NCI-H2081 (cell line): ENCODE data around the gene IQGAP2.
A peak's percentile ranks its signal among the peaks of the same experiment; 100 is the strongest.
"Not testable (repeated sequence)": the region's sequence is repeated elsewhere in the genome, so short reads cannot be mapped to it uniquely, and the experiment has no call there.

Experiments used
- DNase-seq, 2 experiments: peaks; one replicate each; lab custom pipeline; 2025; lab: John Stamatoyannopoulos, UW

Gene IQGAP2

DNA sequence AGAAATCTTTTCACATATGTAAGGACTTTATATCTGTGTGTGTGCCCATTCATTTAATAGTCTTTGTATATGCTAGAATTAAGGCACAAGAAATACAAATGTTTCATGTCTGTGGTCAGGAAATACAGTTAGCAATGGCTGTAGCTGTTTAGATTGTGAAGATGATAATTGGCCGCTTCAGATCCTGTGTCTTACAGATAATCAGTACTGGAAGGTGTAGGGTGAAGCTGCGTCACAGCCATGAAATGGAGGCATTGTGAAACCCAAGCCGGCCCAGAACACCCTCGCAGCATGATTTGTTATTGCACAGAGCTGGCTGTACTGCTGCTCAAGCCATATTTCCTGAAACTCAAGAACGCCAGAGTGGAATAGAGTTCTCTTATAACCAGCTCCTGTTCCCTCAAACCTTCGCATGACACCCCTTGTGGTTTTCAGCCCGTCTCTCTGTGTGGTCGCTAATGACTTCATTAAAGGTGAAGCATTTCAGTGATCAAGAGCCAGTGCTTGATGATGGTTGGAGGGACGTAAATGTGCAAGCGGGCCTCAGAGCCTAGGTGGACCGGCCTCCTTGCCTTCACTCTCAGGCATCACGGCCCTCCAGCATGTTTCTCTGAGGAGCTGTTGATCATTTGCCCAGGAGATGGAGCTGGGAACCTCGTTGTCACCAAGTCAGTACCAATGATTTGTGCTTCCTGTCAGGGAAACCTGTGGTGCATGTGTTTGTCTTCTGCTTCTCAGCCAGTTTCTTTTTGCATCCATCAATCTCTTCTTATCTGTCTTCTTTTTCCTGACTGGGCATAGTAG is 140.0 kb downstream of the IQGAP2 start:
- no peak for DNase-seq

DNA sequence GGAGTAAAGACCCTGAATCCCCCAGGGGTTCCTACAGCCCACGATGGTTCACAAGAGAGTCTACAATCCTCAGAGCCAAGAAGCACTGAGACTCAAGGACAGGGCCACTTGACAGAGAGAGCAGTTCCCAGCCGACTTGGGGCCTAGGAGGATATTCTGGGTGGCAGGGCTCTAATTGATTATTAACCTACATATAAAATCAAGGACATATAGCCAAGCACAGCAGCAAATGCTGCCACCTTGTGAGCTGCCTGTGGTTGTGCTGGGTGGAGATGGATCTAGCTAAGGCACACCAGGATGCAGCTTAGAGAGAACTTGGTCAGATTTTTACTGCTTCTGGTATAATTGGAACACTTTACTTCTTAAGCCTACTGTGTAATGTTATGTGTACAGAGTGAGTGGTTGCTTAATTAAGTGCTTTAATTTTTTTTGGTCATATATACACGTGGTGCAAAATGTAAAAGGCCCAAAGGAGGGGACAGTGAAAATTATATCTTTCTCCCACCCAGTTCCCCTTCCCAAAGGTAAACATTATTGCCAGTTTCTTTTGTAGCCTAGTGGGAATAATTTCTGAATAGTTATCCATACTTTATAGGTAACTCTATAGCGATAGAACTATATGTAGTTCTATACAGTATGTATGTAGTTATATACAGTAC is 141.3 kb downstream of the IQGAP2 start:
- peak in 1 of 2 experiments; percentile 4 for DNase-seq

DNA sequence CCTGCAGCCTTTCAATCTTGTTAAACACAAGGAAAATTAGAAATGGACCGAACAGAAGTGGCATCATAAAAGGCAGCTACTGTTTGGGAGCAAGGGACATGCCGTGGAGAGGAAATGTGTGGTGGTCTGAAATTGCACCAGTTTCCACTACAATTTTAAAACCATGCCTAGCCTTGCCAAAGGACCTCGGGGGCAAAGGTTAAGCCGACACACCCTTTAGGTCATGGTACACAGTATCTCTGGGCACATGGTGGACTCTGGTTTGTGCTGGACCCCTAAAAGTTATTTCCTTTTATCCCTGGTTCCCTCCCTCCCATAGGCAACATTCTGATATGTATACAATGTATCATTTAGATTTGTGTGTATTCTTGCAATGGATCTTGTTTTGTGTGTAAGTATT is 142.1 kb downstream of the IQGAP2 start:
- no peak for DNase-seq

DNA sequence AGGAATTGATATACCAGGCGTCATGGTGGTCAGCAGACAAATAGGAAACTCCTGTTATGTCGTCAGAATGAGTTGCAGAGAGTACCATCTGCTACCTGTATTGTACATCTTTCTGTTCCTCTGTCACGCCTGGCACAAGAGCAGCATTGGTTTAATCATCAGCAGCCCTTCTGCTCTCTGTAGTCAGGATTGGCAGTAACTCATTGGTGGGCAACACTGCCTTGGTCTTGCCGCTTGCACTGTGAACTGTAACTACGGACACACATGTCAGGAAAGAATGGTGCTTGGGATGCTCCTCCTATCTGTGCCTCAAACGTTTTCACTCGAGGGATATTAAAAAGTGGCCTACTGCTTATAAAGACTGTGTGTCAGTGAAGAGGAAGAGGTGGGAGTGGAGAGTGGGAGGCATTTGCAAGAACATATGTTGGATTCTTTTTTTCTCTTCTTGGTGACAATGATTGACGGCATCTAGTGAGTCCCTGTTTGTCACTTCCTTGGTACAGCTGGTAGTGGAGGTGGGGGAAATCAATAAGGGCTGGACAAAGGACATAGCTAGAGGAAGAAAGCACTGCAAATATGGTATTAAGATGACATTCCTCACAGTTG is 143.5 kb downstream of the IQGAP2 start:
- DNase-seq, result no peak

DNA sequence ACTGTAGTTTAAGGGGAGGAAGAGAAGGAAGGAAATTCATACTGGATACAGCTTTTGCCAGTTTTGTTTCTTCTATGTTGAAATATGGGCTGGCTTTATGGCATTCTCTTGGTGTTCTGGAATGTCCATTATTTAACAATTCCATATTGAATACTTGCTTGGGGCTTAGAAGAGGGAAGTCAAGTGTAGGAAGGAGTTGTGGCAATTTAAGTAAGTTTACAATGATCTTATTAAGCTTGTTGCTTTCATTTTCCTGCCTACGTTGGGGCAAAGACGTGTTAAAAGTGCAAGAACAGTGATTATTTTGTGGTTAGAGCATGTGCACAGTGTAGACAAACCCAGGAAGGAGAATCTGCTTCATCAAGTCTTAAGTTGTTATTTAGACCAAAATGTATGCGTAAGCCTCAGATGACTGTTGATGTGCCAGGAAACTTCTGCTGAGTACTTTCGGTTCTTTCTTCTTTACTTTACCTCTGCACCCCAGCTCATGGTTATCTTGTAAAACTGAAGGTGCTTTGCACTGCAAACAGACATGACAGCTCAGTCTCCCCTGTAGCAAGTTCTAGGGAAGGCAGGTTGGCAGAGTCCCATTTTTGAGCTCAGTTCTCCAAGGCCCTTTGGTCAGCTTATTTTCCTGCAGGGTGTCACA is 144.3 kb downstream of the IQGAP2 start:
- DNase-seq, result no peak

DNA sequence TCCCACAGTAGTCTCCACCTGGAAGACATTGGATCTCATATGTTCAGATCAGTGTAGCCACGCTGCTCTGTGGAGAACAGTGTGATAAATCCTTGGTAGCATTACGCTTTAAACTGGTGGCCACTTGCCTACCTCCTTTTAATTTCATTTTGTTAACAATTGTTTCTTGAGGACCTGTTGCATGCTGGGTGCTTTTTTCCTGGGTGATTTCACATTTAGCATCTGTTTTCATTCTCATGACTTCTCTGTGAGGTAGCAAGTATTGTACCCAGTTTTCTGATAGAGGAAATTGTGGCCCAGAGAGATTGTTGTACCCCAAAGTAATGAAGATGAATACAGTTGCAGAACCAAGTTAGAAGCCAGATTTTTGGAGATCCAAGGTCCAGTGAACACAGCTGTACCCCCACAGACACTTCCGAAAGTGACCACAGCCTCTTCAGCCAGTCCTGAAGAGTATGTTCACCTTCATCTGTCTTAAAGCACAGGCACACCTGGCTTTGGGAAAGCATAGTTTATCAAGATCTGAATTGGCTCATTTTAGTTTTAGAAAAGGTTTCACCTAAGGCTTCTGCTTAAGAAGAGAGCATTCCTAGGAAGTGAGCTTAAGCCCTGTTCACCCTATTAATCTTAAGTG is 144.9 kb downstream of the IQGAP2 start:
- DNase-seq, result no peak

GRCh38 chr5:76548525-76549229 is 145.6 kb downstream of the IQGAP2 start:
- DNase-seq, result peak; percentile 22 to 58

DNA sequence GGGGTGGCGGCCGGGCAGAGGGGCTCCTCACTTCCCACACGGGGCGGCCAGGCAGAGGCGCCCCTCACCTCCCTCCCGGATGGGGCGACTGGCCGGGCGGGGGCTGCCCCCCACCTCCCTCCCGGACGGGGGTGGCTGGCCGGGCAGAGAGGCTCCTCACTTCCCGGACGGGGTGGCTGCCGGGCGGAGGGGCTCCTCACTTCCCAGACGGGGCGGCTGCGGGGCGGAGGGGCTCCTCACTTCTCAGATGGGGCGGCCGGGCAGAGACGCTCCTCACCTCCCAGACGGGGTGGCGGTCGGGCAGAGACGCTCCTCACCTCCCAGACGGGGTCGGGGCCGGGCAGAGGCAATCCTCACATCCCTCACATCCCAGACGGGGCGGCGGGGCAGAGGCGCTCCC is 147.8 kb downstream of the IQGAP2 start:
- DNase-seq, result not testable (repeated sequence)

DNA sequence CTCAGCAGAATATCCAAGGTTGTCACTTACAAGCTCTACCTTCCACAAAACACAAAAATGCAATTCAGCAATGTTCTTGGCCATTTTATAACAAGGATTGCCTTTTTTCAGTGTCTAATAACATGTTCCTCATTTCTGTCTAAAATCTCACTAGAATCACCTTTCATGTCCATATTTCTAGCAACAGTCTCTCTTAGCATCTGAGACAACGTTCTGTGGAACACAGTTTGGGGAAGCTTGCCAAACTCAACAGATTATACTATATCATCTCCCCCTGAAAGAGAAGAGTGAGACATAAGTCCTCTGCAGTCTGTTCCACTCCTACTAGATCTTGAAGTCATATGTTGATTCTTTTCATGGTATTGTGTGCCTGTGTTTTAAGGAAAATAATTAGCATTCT is 149.5 kb downstream of the IQGAP2 start:
- DNase-seq, result no peak

DNA sequence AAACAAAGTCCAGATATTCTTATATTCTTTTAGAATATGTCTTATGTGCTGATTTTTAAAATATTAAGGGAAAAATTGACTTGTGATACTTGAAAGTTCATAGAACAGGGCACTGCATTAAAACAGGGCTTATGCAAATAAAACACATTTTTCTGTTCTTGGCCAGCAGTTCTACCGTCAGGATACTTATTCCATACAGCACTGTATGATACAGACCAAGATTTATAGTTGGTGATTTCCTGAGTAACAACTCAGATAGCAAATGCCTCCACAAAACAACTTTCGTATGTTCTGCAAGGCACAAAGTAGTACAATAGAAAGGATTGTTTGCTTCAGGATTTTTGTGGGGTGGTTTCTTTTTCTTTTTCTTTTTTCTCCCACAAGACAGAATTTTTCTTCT is 150.2 kb downstream of the IQGAP2 start:
- no peak for DNase-seq

GRCh38 chr5:76555114-76555513 is 152.0 kb downstream of the IQGAP2 start:
- DNase-seq, result no peak

DNA sequence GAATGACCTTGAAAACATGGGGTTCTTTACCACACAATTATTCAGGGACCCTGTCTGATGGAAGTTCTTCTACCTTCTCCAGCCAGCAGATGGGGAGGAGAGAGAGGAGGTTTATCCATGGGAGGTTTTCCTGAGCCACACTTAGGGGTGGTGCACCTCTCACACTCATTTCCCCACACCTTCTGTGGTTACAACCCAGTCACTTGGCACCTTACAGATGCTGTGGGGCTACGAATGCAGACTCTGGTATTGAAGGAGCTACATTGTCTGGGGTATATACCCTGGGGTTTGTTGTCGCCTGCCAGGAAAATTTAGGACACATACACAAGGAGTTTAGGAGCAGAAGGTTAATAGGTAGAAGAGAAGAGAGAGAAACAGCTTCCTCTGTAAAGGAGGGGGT is 152.6 kb downstream of the IQGAP2 start:
- no peak for DNase-seq

DNA sequence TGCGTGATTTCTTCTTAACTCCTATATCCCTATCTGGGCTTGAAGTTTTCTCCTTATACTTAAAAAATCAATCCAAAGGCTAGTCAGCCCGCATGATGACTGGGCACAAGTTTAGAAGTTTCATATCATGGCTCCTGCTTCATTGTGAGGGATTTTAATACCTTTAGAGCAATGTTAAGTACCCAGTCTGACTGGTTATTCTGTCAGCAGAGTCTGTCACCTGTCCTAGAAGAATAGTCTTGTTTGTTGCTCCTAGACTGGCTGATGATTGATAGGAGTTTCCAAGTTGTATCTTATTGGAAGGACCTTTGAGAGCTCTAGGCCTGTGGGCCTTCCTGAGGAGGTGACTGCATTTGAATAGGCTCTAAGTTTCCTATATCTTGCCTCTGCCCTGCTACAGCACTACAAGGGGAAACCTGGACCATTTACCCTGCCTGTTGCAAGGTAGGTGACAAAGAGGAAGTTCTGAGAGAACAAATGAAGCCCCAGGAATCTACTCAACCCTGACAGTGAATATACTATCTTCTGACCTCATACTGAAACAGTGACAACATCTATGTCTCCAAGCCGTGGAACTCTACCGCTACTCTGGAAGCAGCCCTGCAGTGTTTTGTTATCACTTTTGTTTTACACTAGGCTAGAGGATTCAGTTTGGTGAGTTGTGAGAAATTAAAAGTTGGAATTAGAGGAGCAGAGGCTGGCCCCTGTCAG is 153.6 kb downstream of the IQGAP2 start:
- no peak for DNase-seq

- no peak for DNase-seq
These were observed 158.1 kb downstream of the IQGAP2 start for GRCh38 chr5:76560952-76561891.

- no peak for DNase-seq
These were observed 158.9 kb downstream of the IQGAP2 start for GRCh38 chr5:76561959-76562358.

DNA sequence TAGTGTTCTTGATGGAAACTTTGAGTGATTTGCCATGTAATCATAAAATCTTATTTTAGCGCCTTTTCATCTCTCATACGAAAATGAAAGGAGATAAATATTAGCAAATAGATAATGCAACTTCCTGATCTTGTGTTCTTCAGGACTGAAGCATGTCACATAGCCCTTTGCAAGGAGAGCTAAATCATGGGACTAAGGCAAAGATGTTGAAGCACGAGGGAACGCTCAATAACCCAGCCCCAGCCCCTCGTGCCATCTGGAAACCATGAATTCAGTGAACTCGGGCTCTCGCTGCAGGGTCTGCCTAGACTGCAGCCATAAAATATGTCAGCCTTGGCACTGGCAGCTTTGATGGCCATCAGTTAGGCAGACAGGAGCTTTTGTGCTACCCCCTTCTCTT is 161.9 kb downstream of the IQGAP2 start:
- DNase-seq, result no peak

- no peak for DNase-seq
These were observed 167.1 kb downstream of the IQGAP2 start for GRCh38 chr5:76570153-76570552.

- DNase-seq, result no peak
These were observed 168.5 kb downstream of the IQGAP2 start for GRCh38 chr5:76571559-76571958.

- no peak for DNase-seq
These were observed 173.4 kb downstream of the IQGAP2 start for GRCh38 chr5:76576450-76576849.

GRCh38 chr5:76576996-76577395 is 173.9 kb downstream of the IQGAP2 start:
- DNase-seq, result no peak
